ENCODE measurements around the gene L3MBTL3.

The L3MBTL3 gene

GRCh38 chr6:130187335-130188206 is 169.2 kb downstream of the L3MBTL3 start:
- no peak for DNase-seq

GRCh38 chr6:130188207-130188899 is 170.0 kb downstream of the L3MBTL3 start:
- no peak for DNase-seq

DNA sequence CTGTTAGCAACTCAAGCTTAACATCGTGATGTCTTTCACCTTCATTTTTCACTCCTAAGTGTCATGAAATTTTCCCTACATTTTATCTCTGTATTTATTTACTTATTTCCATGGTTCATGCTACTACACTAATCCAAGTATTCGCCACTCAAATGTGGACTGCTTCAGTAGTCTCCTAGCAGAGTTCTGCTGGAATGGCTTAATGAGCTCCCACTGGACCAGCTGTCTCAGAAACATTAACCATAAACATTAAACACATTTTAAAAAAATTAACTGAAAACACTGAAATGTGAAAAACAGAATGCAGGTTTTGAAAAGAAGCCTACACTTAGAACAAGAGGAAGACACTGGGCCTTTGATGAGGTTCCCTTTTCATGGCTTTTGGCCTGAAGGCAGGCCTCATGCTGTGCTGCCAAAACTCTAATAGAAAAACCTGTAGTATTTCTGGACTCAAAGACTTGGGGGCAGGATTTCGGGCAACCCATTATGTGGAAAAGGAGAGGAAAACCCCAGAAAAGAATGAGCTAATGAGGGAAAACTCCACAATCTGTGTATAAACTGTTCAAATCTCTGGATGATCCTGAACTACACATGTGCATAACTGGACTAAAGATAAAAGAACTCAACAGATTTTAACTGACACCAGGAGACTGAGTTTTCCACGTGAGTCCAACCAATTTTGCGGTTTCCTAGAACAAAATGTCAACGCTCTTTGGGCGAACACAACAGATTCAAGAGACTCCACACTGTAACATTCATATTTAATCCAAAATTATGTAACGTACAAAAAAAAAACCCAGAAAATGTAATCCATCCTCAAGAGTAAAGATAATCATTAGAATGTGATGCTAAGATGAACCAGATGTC is 171.4 kb downstream of the L3MBTL3 start:
- no peak for DNase-seq
